Liver (tissue), 9 donors: Measurements from ENCODE around the gene NLGN4X. TPM values are rescaled to one million over a fixed set of nuclear protein-coding genes. Genes with fewer than 3 reads are reported as not detected.

Source experiments
- DNase-seq: peaks from one replicate; pipeline ENCODE4 v3.0.0-alpha.2; 2017; ENCODE audit warnings: low spot score
- H3K27ac ChIP-seq, 2 donors: one replicate each; pipeline ENCODE4 v1.7.0; 2013; ENCODE audit warnings: inconsistent platforms in 2 of 2, low read length in 2 of 2, control low read depth in 1 of 2, low read depth in 1 of 2, mild to moderate bottlenecking in 1 of 2
- H3K27me3 ChIP-seq, 4 donors: one replicate each; pipeline versions ENCODE4 v1.6.1 to v1.7.0; 2013; ENCODE audit warnings: low read length in 3 of 4, inconsistent platforms in 1 of 4, mild to moderate bottlenecking in 1 of 4, moderate library complexity in 1 of 4; ENCODE audit not compliant: control insufficient read depth in 4 of 4, insufficient read depth in 4 of 4
- H3K36me3 ChIP-seq, 4 donors: one replicate each; pipeline versions ENCODE4 v1.6.1 to v1.7.0; 2013; ENCODE audit warnings: low read length in 3 of 4, mild to moderate bottlenecking in 3 of 4, low read depth in 1 of 4, moderate library complexity in 1 of 4; ENCODE audit not compliant: control insufficient read depth in 4 of 4, insufficient read depth in 3 of 4
- H3K4me1 ChIP-seq, 4 donors: one replicate each; pipeline versions ENCODE4 v1.6.1 to v1.7.0; 2013; ENCODE audit warnings: low read length in 3 of 4, mild to moderate bottlenecking in 3 of 4, moderate library complexity in 1 of 4; ENCODE audit not compliant: control insufficient read depth in 4 of 4, insufficient read depth in 4 of 4
- H3K4me3 ChIP-seq, 3 donors: one replicate each; pipeline versions ENCODE4 v1.6.1 to v1.7.0; 2013; ENCODE audit warnings: low read length in 3 of 3, control low read depth in 1 of 3, low read depth in 1 of 3, mild to moderate bottlenecking in 1 of 3
- H3K9ac ChIP-seq, 2 donors: one replicate each; pipeline ENCODE4 v1.7.0; 2013; ENCODE audit warnings: low read length in 2 of 2, mild to moderate bottlenecking in 2 of 2, moderate library complexity in 2 of 2, control low read depth in 1 of 2, low read depth in 1 of 2
- H3K9me3 ChIP-seq, 4 donors: one replicate each; pipeline versions ENCODE4 v1.6.1 to v1.7.0; 2013; ENCODE audit warnings: low read length in 3 of 4; ENCODE audit not compliant: control insufficient read depth in 4 of 4
- ATF3 ChIP-seq: IDR thresholded peaks from 2 replicates; pipeline ENCODE4 v1.6.1; 2016; ENCODE audit warnings: antibody characterized with exemption
- EGR1 ChIP-seq, 2 donors: IDR thresholded peaks; 2 replicates each; pipeline ENCODE4 v1.6.1; 2016 to 2018; ENCODE audit warnings: antibody characterized with exemption in 2 of 2, low read depth in 2 of 2
- FOXA1 ChIP-seq: IDR thresholded peaks from 2 replicates; pipeline ENCODE4 v1.6.1; 2016; ENCODE audit warnings: antibody characterized with exemption
- FOXA2 ChIP-seq: IDR thresholded peaks from 2 replicates; pipeline ENCODE4 v1.6.1; 2016; ENCODE audit warnings: antibody characterized with exemption
- GABPA ChIP-seq, 2 donors: IDR thresholded peaks in 1 of 2; conservative IDR thresholded peaks in 1 of 2; 2 replicates each; pipeline ENCODE4 v1.6.1; 2016; ENCODE audit warnings: antibody characterized with exemption in 2 of 2, mild to moderate bottlenecking in 1 of 2, moderate library complexity in 1 of 2
- HNF4A ChIP-seq, 2 donors: conservative IDR thresholded peaks; 2 replicates each; pipeline ENCODE4 v1.6.1; 2016; ENCODE audit warnings: antibody characterized with exemption in 2 of 2, mild to moderate bottlenecking in 2 of 2
- HNF4G ChIP-seq: IDR thresholded peaks from 2 replicates; pipeline ENCODE4 v1.6.1; 2016; ENCODE audit warnings: antibody characterized with exemption
- JUND ChIP-seq, 2 donors: IDR thresholded peaks; 2 replicates each; pipeline ENCODE4 v1.6.1; 2016; ENCODE audit warnings: antibody characterized with exemption in 2 of 2
- MAX ChIP-seq: IDR thresholded peaks from 2 replicates; pipeline ENCODE4 v1.6.1; 2016; ENCODE audit warnings: antibody characterized with exemption
- NR2F2 ChIP-seq: IDR thresholded peaks from 2 replicates; pipeline ENCODE4 v1.6.1; 2016; ENCODE audit warnings: antibody characterized with exemption
- RAD21 ChIP-seq, 2 donors: IDR thresholded peaks; 2 replicates each; pipeline ENCODE4 v1.6.1; 2016; ENCODE audit warnings: antibody characterized with exemption in 2 of 2, mild to moderate bottlenecking in 2 of 2
- REST ChIP-seq: IDR thresholded peaks from 2 replicates; pipeline ENCODE4 v1.6.1; 2016; ENCODE audit warnings: antibody characterized with exemption, mild to moderate bottlenecking
- RXRA ChIP-seq, 2 donors: IDR thresholded peaks; 2 replicates each; pipeline ENCODE4 v1.6.1; 2017 to 2018; ENCODE audit warnings: antibody characterized with exemption in 2 of 2, mild to moderate bottlenecking in 1 of 2
- SP1 ChIP-seq: IDR thresholded peaks from 2 replicates; pipeline ENCODE4 v1.6.1; 2018; ENCODE audit warnings: antibody characterized with exemption, mild to moderate bottlenecking
- TAF1 ChIP-seq: conservative IDR thresholded peaks from 2 replicates; pipeline ENCODE4 v1.6.1; 2016; ENCODE audit warnings: antibody characterized with exemption, mild to moderate bottlenecking
- YY1 ChIP-seq: IDR thresholded peaks from 2 replicates; pipeline ENCODE4 v1.6.1; 2016; ENCODE audit warnings: antibody characterized with exemption, mild to moderate bottlenecking
- ZBTB33 ChIP-seq: IDR thresholded peaks from 2 replicates; pipeline ENCODE4 v1.6.1; 2016; ENCODE audit warnings: antibody characterized with exemption
- WGBS: extraction: QIAGEN DNeasy Blood & Tissue Kit; methylation state at CpG from one replicate; pipeline ENCODE4 v1.1.7; 2013; 5-methylcytosine and 5-hydroxymethylcytosine counted together
- polyA plus RNA-seq, 2 donors: library from polyadenylated mRNA; stranded (reverse) in 1 of 2; unstranded in 1 of 2; fragments of 200-250 nt in 1 of 2; fragments of >200 nt in 1 of 2; fragmentation: Nextera tagmentation in 1 of 2; extraction: Ambion mirVana in 1 of 2; gene quantifications; one replicate each; pipeline versions ENCODE4 v1.2.1 to v1.2.3, GENCODE V29; 2013 to 2015
- total RNA-seq, 2 donors: library from RNA; depleted of rRNA; stranded (reverse); fragments of >200 nt; gene quantifications; one replicate each; pipeline ENCODE4 v1.2.3, GENCODE V29; 2014
- donor health status: healthy.
- donor health status: healthy.
- donor health status: healthy.
- donor health status: healthy.
- donor health status: healthy.

The NLGN4X gene
- total and polyA plus RNA-seq, 4 donors, result 0.33 to 2.8 (median 0.93) TPM

- TF ChIP-seq HNF4G, result no peak
- no peak for TF ChIP-seq ATF3
- no peak for TF ChIP-seq SP1
- no peak for TF ChIP-seq ZBTB33
- no peak for TF ChIP-seq JUND (IDR thresholded peaks at IDR 0.05)
- TF ChIP-seq YY1, result no peak
Measured at GRCh38 chrX:5916945-5917344, 311.7 kb downstream of the NLGN4X start (continued).

- WGBS, result 45% methylated on average over 1 of the region's 1 CpG
- TF ChIP-seq GABPA (IDR thresholded peaks at IDR 0.05 in 1 of 2, conservative IDR thresholded peaks at IDR 0.05 in 1 of 2) (no peak), FOXA2 (no peak), NR2F2 (no peak), SP1 (no peak), JUND (IDR thresholded peaks at IDR 0.05) (no peak), YY1 (no peak), FOXA1 (no peak), MAX (no peak), ZBTB33 (no peak), TAF1 (no peak), REST (no peak), RAD21 (IDR thresholded peaks at IDR 0.05) (no peak), HNF4G (no peak), HNF4A (conservative IDR thresholded peaks at IDR 0.05) (no peak), EGR1 (IDR thresholded peaks at IDR 0.05; ENCODE audit: low read depth in 2 of 2) (no peak), ATF3 (no peak), RXRA (IDR thresholded peaks at IDR 0.05) (no peak)
- Histone ChIP-seq H3K27ac (no peak overlapping the region), H3K36me3 (no peaks in the 10 kb centered on the region), H3K27me3 (peaks cover 0 to 2% (median 0%) of the 10 kb centered on the region in 4 donors), H3K4me1 (no peaks in the 10 kb centered on the region), H3K4me3 (no peak overlapping the region), H3K9me3 (peaks cover 0 to 2% (median 0%) of the 10 kb centered on the region in 4 donors), H3K9ac (no peak overlapping the region)
- no peak for DNase-seq
Measured at GRCh38 chrX:5915783-5916182, 312.9 kb downstream of the NLGN4X start.
